Astrocyte of the spinal cord (primary cell): Measurements from ENCODE around the gene GRID2.

ENCODE experiments used
- DNase-seq: peaks from one replicate; pipeline ENCODE4 v3.0.0; 2011; ENCODE audit warnings: low read depth, low spot score
- H3K4me3 ChIP-seq: 2 replicates; pipeline ENCODE4 v1.5.1; 2011; ENCODE audit warnings: low read depth, mild to moderate bottlenecking, low read length, moderate library complexity
- CTCF ChIP-seq: IDR thresholded peaks from 2 replicates; pipeline ENCODE4 v1.5.1; 2012; ENCODE audit warnings: low read depth, mild to moderate bottlenecking, low read length, inconsistent platforms
- in situ Hi-C: cut with HindIII; loops from 2 replicates; pipeline ENCODE4 v1.10.0; 2017; ENCODE audit warnings: low sequenced_read_pairs

The GRID2 gene

GRCh38 chr4:92658318-92658717 is 354.6 kb downstream of the GRID2 start:
- no peak for TF ChIP-seq CTCF
- no peak overlapping the region for H3K4me3 ChIP-seq
- no peak for DNase-seq
- in situ Hi-C loops: no loop called here

GRCh38 chr4:92677805-92678204 is 374.0 kb downstream of the GRID2 start:
- no peak for DNase-seq
- no peak for TF ChIP-seq CTCF
- H3K4me3 ChIP-seq: no peak overlapping the region
- in situ Hi-C loops: no loop called here

- H3K4me3 ChIP-seq: no peak overlapping the region
- DNase-seq: no peak
- no peak for TF ChIP-seq CTCF
- in situ Hi-C loops: no loop called here
These were observed 374.5 kb downstream of the GRID2 start for GRCh38 chr4:92678292-92678691.

DNA sequence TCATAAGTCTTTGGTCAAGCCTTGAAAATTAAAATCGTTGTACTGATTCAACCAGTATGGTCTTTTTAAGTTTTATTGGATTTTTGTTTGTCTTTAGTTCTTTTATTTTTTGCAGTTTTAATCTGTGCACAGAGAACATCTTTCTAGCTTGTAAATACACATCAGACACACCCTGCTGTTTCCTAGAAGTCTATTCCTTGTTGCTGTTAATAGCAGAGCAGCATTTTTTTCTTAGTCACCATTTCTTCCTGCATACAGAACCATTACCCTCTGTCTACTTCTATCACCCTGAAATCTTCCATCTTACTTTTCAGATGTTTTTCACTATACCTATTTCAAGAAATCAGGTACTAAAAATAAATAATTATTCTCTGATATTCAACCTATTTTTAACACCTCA is 375.4 kb downstream of the GRID2 start:
- TF ChIP-seq CTCF: no peak
- no peak for DNase-seq
- in situ Hi-C loops: no loop called here
- H3K4me3 ChIP-seq: no peak overlapping the region

- in situ Hi-C loops: no loop called here
These were observed 410.9 kb downstream of the GRID2 start for GRCh38 chr4:92714640-92715039.

DNA sequence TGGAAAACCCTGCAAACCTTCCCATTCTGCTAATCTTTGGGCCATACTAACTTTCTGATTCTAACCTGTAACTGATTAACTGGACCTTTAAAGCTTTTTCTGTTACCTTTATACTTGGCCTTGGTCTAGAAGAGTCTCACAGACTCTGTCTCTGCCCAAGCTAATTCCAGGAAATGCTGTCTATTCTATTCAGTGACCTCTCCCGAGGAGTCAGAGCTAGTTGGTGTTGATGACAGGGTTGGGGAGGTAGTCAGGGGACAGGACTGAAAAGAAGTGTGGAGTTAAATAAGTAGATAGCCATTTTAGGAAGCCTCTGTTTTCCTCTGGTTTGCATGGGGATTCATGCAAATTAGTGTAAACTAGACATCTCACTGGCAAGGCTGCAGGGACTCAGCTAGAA is 429.5 kb downstream of the GRID2 start:
- DNase-seq: no peak
- no peak for TF ChIP-seq CTCF
- no peak overlapping the region for H3K4me3 ChIP-seq
- in situ Hi-C loops: no loop called here

More at GRCh38 chr4:92714640-92715039, 410.9 kb downstream of the GRID2 start:
- no peak for TF ChIP-seq CTCF
- no peak for DNase-seq
- no peak overlapping the region for H3K4me3 ChIP-seq
